ENCODE results near the gene DNMT3B. TPM values are rescaled to one million over a fixed set of nuclear protein-coding genes. Genes with fewer than 3 reads are reported as not detected.

The DNMT3B gene
- total and polyA plus RNA-seq, 9 of the 15 experiments (the other 6 are each of a cell fraction or from before 2014, with no cell fraction given): 9.3 to 74.8 (median 49.1) TPM

GRCh38 chr20:32805721-32806120, 43.5 kb downstream of the DNMT3B start:
- Histone ChIP-seq H3K36me3 (ENCODE audit: control insufficient read depth, insufficient read depth, low read length) (peaks cover 98% of the 10 kb centered on the region), H2AFZ (ENCODE audit: low read depth, low read length) (no peak overlapping the region), H3K79me2 (ENCODE audit: control insufficient read depth, insufficient read depth, low read length) (no peaks in the 10 kb centered on the region), H3K4me2 (ENCODE audit: insufficient read depth, low read length) (no peak overlapping the region), H3K4me1 (replicated peaks in 1 of 2; ENCODE audit: control insufficient read depth in 2 of 2, insufficient read depth in 2 of 2, low read length in 2 of 2) (no peaks in the 10 kb centered on the region), H3K9ac (ENCODE audit: insufficient read depth in 1 of 2, low read depth in 2 of 2, low read length in 2 of 2) (no peak overlapping the region), H3K27ac (ENCODE audit: extremely low read depth, low read depth, low read length) (no peak overlapping the region), H3K4me3 (no peak overlapping the region), H3K27me3 (ENCODE audit: control insufficient read depth in 2 of 2, insufficient read depth in 2 of 2, low read length in 2 of 2) (no peaks in the 10 kb centered on the region), H4K20me1 (replicated peaks; ENCODE audit: control insufficient read depth, insufficient read depth, low read length) (peaks cover 8% of the 10 kb centered on the region; the same call in 1 of the 2 replicates), H3K9me1 (ENCODE audit: control insufficient read depth, insufficient read depth, low read length) (no peaks in the 10 kb centered on the region), H3K9me3 (replicated peaks; ENCODE audit: control insufficient read depth, insufficient read depth, low read depth, low read length) (no peaks in the 10 kb centered on the region)
- ChIA-PET CTCF (ENCODE audit: low intra/inter-chr PET ratio) (no interaction called here), POLR2A (interaction anchor here (1.7 kb wide), 1 partner anchor 15 kb away, joined by 7 read pairs; the partner anchor contains the start of gene MAPRE1)
- no peak for TF ChIP-seq TRIM28 (IDR thresholded peaks at IDR 0.05)
- TF ChIP-seq MTA1 (IDR thresholded peaks at IDR 0.05; ENCODE audit: borderline replicate concordance): no peak
- TF ChIP-seq SMARCB1 (IDR thresholded peaks at IDR 0.05; ENCODE audit: insufficient read length, low read depth): no peak
- TF ChIP-seq BHLHE40 (IDR thresholded peaks at IDR 0.05; ENCODE audit: low read length): no peak
- TF ChIP-seq, protein P1, sequence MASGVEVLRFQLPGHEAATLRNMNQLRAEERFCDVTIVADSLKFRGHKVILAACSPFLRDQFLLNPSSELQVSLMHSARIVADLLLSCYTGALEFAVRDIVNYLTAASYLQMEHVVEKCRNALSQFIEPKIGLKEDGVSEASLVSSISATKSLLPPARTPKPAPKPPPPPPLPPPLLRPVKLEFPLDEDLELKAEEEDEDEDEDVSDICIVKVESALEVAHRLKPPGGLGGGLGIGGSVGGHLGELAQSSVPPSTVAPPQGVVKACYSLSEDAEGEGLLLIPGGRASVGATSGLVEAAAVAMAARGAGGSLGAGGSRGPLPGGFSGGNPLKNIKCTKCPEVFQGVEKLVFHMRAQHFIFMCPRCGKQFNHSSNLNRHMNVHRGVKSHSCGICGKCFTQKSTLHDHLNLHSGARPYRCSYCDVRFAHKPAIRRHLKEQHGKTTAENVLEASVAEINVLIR (CRISPR knock-in tag; IDR thresholded peaks at IDR 0.05): no peak
- TF ChIP-seq, protein P2, sequence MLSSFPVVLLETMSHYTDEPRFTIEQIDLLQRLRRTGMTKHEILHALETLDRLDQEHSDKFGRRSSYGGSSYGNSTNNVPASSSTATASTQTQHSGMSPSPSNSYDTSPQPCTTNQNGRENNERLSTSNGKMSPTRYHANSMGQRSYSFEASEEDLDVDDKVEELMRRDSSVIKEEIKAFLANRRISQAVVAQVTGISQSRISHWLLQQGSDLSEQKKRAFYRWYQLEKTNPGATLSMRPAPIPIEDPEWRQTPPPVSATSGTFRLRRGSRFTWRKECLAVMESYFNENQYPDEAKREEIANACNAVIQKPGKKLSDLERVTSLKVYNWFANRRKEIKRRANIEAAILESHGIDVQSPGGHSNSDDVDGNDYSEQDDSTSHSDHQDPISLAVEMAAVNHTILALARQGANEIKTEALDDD (IDR thresholded peaks at IDR 0.05): no peak
- no peak for TF ChIP-seq TBP (optimal IDR thresholded peaks at IDR 0.05; ENCODE audit: low read depth, low read length)
- TF ChIP-seq TEAD2 (tag; IDR thresholded peaks at IDR 0.05): no peak
- TF ChIP-seq ZNF224 (CRISPR knock-in tag; IDR thresholded peaks at IDR 0.05): no peak
- no peak for TF ChIP-seq RB1 (IDR thresholded peaks at IDR 0.05; ENCODE audit: low read depth)
- no peak for TF ChIP-seq NFATC3 (IDR thresholded peaks at IDR 0.05)
- no peak for TF ChIP-seq ZNF740 (CRISPR knock-in tag; IDR thresholded peaks at IDR 0.05)
- no peak for TF ChIP-seq ZNF740 (tag; IDR thresholded peaks at IDR 0.05)
- in situ Hi-C loops (cut with MboI): no loop called here
- ATAC-seq (no peak), DNase-seq (ENCODE audit: extremely low read depth in 1 of 4, low spot score in 3 of 4) (no peak), FAIRE-seq (no peak)
- intact Hi-C loops (cut with micrococcal nuclease): loop anchor here (10.0 kb wide), 1 partner anchor 49 kb away; the partner anchor contains the start of gene EFCAB8
- WGBS (ENCODE audit: insufficient coverage, low coverage, missing lambda C conversion rate): 81% methylated on average over 8 of the region's 8 CpGs
- BruUV-seq (replicated peaks): no TSS peak

Data from K562 (cell line).